ENCODE data around the gene AKT3.

The AKT3 gene

DNA sequence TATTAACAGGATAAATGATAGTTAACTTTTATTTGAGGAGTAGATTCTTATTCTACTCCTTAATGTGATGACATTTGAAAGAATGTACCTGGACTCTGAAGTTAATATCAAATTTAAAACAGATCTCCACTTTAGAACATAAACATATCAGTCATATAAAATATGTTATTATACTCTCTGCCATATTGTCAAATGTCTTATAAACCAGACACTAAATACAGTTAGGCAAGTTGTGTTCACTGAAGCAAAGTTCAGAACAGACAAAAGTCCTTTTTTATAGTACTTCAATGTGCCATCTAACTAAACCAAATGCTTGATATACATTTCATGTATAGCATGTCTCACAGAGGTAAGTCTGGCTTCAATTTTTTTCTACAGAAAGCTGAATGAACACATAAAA is 285.2 kb downstream of the AKT3 start:
- no peak overlapping the region for H3K4me3 ChIP-seq (ENCODE audit: control insufficient read depth, low read depth, low read length)
- TF ChIP-seq, protein P1, sequence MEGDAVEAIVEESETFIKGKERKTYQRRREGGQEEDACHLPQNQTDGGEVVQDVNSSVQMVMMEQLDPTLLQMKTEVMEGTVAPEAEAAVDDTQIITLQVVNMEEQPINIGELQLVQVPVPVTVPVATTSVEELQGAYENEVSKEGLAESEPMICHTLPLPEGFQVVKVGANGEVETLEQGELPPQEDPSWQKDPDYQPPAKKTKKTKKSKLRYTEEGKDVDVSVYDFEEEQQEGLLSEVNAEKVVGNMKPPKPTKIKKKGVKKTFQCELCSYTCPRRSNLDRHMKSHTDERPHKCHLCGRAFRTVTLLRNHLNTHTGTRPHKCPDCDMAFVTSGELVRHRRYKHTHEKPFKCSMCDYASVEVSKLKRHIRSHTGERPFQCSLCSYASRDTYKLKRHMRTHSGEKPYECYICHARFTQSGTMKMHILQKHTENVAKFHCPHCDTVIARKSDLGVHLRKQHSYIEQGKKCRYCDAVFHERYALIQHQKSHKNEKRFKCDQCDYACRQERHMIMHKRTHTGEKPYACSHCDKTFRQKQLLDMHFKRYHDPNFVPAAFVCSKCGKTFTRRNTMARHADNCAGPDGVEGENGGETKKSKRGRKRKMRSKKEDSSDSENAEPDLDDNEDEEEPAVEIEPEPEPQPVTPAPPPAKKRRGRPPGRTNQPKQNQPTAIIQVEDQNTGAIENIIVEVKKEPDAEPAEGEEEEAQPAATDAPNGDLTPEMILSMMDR (IDR thresholded peaks at IDR 0.05; ENCODE audit: control insufficient read depth, insufficient read depth, low read depth, low read length, missing control alignments): no peak
- DNase-seq (ENCODE audit: low read depth): no peak

DNA sequence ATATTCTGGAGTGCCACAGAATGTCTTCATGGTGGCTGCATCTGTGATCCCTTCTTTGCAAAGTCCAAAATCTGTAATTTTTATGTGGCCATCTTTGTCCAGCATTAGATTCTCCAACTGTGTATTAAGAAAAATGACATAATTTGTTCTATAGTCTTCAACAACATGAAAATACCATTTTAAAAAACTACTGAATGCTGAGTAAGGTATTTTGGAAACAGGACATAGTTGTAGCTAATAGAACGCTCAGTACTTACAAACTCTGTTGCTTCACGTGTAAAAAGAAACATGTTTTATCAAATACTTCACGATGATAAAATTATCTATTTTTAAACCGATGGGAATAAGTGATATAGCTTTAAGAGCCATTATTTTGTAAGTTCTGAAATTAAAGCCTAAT is 286.3 kb downstream of the AKT3 start:
- no peak for DNase-seq (ENCODE audit: low read depth)
- TF ChIP-seq, protein P1 (IDR thresholded peaks at IDR 0.05; ENCODE audit: control insufficient read depth, insufficient read depth, low read depth, low read length, missing control alignments): no peak
- no peak overlapping the region for H3K4me3 ChIP-seq (ENCODE audit: control insufficient read depth, low read depth, low read length)

DNA sequence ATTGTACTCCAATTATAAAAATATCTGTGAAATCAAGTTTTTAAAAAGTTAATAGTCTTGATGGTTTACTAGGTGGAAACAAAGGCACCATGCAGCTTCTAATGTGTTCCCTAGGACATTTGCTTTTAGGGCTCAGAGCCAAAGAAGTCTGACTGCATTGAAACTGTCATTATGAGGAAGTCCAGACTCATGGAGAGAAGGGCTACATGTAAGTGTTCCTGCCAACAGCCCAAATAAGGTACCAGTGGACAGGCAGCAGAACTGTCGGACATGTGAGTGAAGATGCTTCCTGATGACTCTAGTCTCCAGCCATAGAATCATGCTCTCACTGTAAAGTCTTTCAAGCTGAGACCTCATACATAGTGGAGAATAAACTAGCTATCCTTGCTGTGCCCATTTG is 287.6 kb downstream of the AKT3 start:
- TF ChIP-seq, protein P1 (IDR thresholded peaks at IDR 0.05; ENCODE audit: control insufficient read depth, insufficient read depth, low read depth, low read length, missing control alignments): no peak
- DNase-seq (ENCODE audit: low read depth): no peak
- no peak overlapping the region for H3K4me3 ChIP-seq (ENCODE audit: control insufficient read depth, low read depth, low read length)

DNA sequence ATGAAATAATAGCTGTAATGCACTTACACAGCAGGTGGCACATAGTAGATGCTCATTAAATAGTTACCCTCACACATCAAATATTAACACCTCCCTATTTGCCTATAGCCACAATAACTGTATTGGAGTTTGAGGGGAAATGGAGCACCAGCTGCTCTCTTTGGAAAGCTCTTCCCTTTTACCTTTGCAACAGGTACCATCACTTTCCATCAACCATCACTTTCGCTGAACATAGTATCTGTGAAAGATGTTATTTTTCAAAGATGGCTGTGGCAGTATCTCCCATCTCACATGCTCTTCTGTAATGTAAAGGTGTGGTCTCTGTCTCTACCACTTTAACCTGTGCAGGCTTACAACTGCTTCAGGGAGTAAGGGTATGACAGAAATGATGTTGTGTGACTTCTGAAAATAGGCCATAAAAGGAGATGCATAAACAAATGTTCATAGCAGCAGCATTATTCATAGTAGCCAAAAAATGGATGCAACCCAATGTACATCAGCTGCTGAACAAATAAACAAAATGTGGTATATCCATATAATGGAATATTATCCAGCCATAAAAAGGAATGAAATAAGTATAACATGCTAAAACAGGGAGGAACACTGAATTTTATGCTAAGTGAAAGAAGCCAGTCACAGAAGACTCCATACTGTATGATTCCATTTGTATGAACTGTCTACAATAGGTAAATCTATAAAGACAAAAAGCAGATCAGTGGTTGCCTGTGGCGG is 288.3 kb downstream of the AKT3 start:
- TF ChIP-seq, protein P1 (IDR thresholded peaks at IDR 0.05; ENCODE audit: control insufficient read depth, insufficient read depth, low read depth, low read length, missing control alignments): no peak
- DNase-seq (ENCODE audit: low read depth): no peak

DNA sequence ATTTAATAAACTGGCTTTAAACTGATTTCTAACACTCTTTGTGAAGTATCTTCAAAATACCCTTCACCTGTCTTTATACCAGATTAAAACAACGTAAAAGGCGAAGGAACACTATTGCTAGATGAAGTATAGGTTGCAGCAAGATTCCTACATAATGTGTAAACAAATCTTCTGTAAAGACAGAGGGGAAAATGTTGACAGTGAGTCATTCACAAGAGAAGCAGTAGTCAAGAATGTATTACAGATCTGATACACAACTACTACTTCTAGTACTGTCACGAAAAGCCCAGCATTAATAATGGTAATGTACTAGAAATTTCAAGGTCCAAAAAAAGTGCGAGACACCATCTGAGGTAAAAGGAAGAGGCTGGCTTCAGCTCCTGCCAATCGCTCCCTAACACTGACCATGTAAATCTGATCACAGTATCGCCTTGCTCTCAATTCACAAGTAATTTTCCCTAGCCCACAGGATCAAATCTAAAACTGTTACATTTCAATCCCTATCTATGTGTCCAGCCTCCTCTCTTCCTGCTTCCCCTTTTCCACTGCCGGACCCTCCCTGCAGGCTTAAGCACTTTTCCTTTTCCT is 290.4 kb downstream of the AKT3 start:
- DNase-seq (ENCODE audit: low read depth): no peak
- no peak overlapping the region for H3K4me3 ChIP-seq (ENCODE audit: control insufficient read depth, low read depth, low read length)
- TF ChIP-seq, protein P1 (IDR thresholded peaks at IDR 0.05; ENCODE audit: control insufficient read depth, insufficient read depth, low read depth, low read length, missing control alignments): no peak

More for the DNA sequence above, 288.3 kb downstream of the AKT3 start:
- H3K4me3 ChIP-seq (ENCODE audit: control insufficient read depth, low read depth, low read length): no peak overlapping the region

DNA sequence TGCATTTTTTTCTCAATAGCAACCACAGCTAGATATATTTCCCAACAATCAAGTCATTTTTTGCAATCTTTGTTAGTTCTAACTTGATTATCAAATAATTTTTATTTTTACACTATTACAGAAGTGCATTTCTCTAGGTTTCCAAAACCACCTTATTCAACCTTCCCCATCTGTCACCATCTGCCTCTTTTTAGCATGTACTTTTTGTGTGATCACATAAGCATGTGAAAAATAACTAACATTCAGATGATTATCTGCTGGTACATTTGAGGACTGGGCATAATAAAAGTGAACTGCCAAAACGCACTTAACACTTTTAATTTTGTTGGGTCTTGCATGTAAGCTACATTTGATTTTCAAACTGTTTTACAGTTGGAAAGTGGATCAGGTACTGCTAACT is 291.5 kb downstream of the AKT3 start:
- no peak overlapping the region for H3K4me3 ChIP-seq (ENCODE audit: control insufficient read depth, low read depth, low read length)
- no peak for DNase-seq (ENCODE audit: low read depth)
- TF ChIP-seq, protein P1 (IDR thresholded peaks at IDR 0.05; ENCODE audit: control insufficient read depth, insufficient read depth, low read depth, low read length, missing control alignments): no peak

Measured in AG09309 (cell line).